PC-3 (cell line): Measurements from ENCODE around the gene SPAG4.
A peak's percentile ranks its signal among the peaks of the same experiment; 100 is the strongest.

ENCODE experiments used
- EZH2 ChIP-seq: fragments of 300-600 bp; sonication (generic); IDR thresholded peaks from one replicate; pipeline ENCODE4 v1.6.1; 2017; ENCODE audit warnings: antibody characterized with exemption, mild to moderate bottlenecking, low read length; ENCODE audit not compliant: unreplicated experiment
- EZH2phosphoT487 ChIP-seq: fragments of 300-600 bp; sonication (generic); IDR thresholded peaks from 2 replicates; pipeline ENCODE4 v1.6.1; 2018; ENCODE audit warnings: mild to moderate bottlenecking, antibody characterized with exemption, low read length, borderline replicate concordance
- TF ChIP-seq, protein P1 (sequence below): fragments of 300-600 bp; sonication (generic); conservative IDR thresholded peaks from 2 replicates; pipeline ENCODE4 v1.5.1; 2017; ENCODE audit warnings: antibody characterized with exemption, low read depth, mild to moderate bottlenecking, low read length

GRCh38 chr20:35619196-35620095 is 3.8 kb downstream of the SPAG4 start:
- TF ChIP-seq, protein P1, sequence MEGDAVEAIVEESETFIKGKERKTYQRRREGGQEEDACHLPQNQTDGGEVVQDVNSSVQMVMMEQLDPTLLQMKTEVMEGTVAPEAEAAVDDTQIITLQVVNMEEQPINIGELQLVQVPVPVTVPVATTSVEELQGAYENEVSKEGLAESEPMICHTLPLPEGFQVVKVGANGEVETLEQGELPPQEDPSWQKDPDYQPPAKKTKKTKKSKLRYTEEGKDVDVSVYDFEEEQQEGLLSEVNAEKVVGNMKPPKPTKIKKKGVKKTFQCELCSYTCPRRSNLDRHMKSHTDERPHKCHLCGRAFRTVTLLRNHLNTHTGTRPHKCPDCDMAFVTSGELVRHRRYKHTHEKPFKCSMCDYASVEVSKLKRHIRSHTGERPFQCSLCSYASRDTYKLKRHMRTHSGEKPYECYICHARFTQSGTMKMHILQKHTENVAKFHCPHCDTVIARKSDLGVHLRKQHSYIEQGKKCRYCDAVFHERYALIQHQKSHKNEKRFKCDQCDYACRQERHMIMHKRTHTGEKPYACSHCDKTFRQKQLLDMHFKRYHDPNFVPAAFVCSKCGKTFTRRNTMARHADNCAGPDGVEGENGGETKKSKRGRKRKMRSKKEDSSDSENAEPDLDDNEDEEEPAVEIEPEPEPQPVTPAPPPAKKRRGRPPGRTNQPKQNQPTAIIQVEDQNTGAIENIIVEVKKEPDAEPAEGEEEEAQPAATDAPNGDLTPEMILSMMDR: peak; percentile 82
- TF ChIP-seq EZH2 (no peak), EZH2phosphoT487 (no peak)
